ENCODE measurements around the gene CCDC88C. TPM values are rescaled to one million over a fixed set of nuclear protein-coding genes. Genes with fewer than 3 reads are reported as not detected.

Gene CCDC88C
- total and polyA plus RNA-seq, 2 donors (not counting 3 experiments of a cell fraction or from before 2014, with no cell fraction given) = 11.4 to 52.1 TPM

DNA sequence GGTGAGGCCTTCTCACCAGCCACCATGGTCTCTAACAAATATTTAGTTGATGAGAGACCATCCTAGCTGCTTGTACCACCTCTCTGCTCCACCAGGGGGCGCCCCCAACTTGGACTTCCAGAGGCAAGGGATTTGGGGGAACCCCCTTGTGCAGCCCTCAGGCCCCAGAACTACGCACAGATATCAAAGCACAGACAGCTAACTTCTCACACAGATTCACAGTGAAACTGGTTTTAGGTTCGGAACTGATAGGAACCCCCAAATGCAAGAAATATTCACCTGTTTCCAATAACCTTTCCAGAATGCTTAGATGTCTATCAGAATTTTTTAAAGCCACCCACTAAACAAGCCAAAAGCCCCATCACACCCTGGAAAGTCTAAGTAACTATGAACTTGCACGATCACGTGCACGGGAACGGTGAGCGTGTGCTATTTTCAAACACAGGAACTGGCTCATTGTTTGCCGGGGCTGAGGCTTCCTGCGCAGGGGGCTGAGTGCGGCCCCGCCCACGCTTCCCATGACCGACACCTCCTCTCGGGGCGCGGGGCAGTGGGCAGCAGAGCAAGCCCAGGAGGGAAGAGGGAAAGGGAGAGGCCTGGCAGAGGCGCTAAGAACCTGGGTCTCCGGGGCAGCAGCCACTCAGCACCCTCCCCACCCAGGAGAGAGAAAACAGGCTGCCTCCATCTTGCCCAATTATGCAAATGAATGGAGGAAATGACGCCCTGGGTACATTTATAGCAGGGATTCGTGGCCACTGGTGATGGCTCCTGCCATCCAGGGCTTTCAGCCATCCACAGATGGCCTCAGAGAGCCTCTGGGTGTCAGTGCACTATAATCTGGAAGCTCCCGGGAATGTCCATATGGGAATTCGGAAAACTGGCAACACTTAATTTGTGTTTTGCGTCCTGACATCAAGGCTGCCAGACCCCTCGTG is 93.7 kb downstream of the CCDC88C start:
- FAIRE-seq (peak; percentile 99), DNase-seq (ENCODE audit: low read depth, low spot score) (peak; percentile 93)
- Histone ChIP-seq H3K4me3 (replicated peaks in 1 of 3; ENCODE audit: insufficient read depth in 1 of 3, low read depth in 1 of 3, low read length in 3 of 3) (no peak overlapping the region), H3K27me3 (ENCODE audit: control insufficient read depth in 2 of 2, insufficient read depth in 2 of 2, low read length in 2 of 2) (no peaks in the 10 kb centered on the region), H3K4me1 (ENCODE audit: control insufficient read depth, extremely low read depth, insufficient read depth, low read length) (peaks cover 53% of the 10 kb centered on the region), H3K4me2 (ENCODE audit: insufficient read depth, low read length) (peak overlapping the region; percentile 19), H3K36me3 (ENCODE audit: control insufficient read depth in 2 of 2, extremely low read depth in 1 of 2, insufficient read depth in 2 of 2, low read length in 2 of 2) (peaks cover 0 to 15% of the 10 kb centered on the region in 2 experiments), H4K20me1 (replicated peaks; ENCODE audit: control insufficient read depth, extremely low read depth, insufficient read depth, low read length) (no peaks in the 10 kb centered on the region), H3K9ac (replicated peaks; ENCODE audit: extremely low read depth, insufficient read depth, low read length) (peak overlapping the region; percentile 34), H3K27ac (ENCODE audit: insufficient read depth, low read depth, low read length) (peak overlapping the region; percentile 82), H2AFZ (ENCODE audit: low read depth, low read length) (no peak overlapping the region), H3K79me2 (ENCODE audit: control insufficient read depth, insufficient read depth, low read length) (no peaks in the 10 kb centered on the region), H3K9me3 (replicated peaks; ENCODE audit: control insufficient read depth, insufficient read depth, low read length) (no peaks in the 10 kb centered on the region), H3K9me1 (replicated peaks; ENCODE audit: control insufficient read depth, extremely low read depth, insufficient read depth, low read length) (no peaks in the 10 kb centered on the region)
- intact Hi-C loops (cut with micrococcal nuclease) = loop anchor here (1.0 kb wide), 6 partner anchors 22 to 264 kb away; partner anchors contain the start of genes PPP4R3A and RPS6KA5
- no TSS peak for BruUV-seq (replicated peaks)
- dilution Hi-C loops (cut with MboI; ENCODE audit: extremely low pct_ligation_motif_present, low sequenced_read_pairs) = no loop called here
- ChIA-PET CTCF (interaction anchor here (0.6 to 8.7 kb wide), 34 partner anchors 8 to 1855 kb away, joined by 3 to 196 read pairs (median 4); partner anchors contain the start of gene CCDC88C), POLR2A (interaction anchor here (0.7 kb wide), 1 partner anchor 93 kb away, joined by 3 read pairs; no protein-coding TSS in a partner anchor)
- TF ChIP-seq GATA2 (IDR thresholded peaks at IDR 0.05; ENCODE audit: insufficient read depth, insufficient read length, low read depth, low read length) (peak; percentile 52), EZH2 (IDR thresholded peaks at IDR 0.05; ENCODE audit: borderline replicate concordance, low read depth, low read length, severe bottlenecking) (no peak), MAX (IDR thresholded peaks at IDR 0.05; ENCODE audit: insufficient read depth, insufficient read length) (peak; percentile 78), MYC (IDR thresholded peaks at IDR 0.05; ENCODE audit: low read depth, low read length) (peak; percentile 25), FOS (IDR thresholded peaks at IDR 0.05; ENCODE audit: borderline replicate concordance, insufficient read depth, low read length) (peak; percentile 55), JUN (IDR thresholded peaks at IDR 0.05; ENCODE audit: borderline replicate concordance, insufficient read depth, insufficient read length, low read depth) (no peak), POLR2AphosphoS5 (IDR thresholded peaks at IDR 0.05; ENCODE audit: insufficient read depth, low read depth, low read length) (peak; percentile 48), POLR2A (IDR thresholded peaks at IDR 0.05; ENCODE audit: low read depth, low read length) (no peak)
- TF ChIP-seq, protein P1, sequence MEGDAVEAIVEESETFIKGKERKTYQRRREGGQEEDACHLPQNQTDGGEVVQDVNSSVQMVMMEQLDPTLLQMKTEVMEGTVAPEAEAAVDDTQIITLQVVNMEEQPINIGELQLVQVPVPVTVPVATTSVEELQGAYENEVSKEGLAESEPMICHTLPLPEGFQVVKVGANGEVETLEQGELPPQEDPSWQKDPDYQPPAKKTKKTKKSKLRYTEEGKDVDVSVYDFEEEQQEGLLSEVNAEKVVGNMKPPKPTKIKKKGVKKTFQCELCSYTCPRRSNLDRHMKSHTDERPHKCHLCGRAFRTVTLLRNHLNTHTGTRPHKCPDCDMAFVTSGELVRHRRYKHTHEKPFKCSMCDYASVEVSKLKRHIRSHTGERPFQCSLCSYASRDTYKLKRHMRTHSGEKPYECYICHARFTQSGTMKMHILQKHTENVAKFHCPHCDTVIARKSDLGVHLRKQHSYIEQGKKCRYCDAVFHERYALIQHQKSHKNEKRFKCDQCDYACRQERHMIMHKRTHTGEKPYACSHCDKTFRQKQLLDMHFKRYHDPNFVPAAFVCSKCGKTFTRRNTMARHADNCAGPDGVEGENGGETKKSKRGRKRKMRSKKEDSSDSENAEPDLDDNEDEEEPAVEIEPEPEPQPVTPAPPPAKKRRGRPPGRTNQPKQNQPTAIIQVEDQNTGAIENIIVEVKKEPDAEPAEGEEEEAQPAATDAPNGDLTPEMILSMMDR (IDR thresholded peaks at IDR 0.05; ENCODE audit: extremely low read depth in 1 of 2, insufficient read depth in 1 of 2, low read depth in 1 of 2, low read length in 2 of 2) = peak; percentile 84 to 93

All from endothelial cell of umbilical vein (primary cell).